ENCODE measurements around the gene PIP5KL1. TPM values are rescaled to one million over a fixed set of nuclear protein-coding genes. Genes with fewer than 3 reads are reported as not detected.
"Not testable (repeated sequence)": the region's sequence is repeated elsewhere in the genome, so short reads cannot be mapped to it uniquely, and the experiment has no call there.

Gene PIP5KL1
- total RNA-seq, 6 donors from 2014 or later: 4.1 to 38.8 (median 10.0) TPM

DNA sequence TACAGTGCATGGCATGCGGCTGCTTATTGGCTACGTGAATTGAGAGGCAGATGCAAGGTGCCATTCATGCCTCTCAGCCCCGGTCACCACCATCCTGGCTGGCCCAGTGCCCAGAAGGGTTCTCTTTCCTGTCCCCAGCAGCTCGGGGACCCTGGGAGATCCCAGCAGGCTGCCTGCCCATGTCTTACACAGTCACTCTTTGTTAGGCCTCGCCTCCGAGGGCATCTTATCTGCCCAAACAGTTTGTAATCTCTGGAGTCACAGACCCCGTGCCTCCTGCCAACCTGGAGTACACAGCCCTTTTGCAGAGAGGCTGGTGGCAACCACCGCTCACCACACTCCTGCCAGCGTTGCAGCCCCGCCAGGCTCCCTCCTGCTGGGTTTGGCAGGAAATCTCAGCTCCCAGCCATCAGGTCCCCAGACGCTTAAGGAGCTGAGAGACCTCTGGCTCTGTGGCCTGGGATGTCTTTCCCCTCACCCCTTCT, 46.1 kb downstream of the PIP5KL1 start:
- 40 to 52% methylated on average over 9 to 11 of the region's 11 CpGs for WGBS, 2 donors
- Histone ChIP-seq H3K4me3 (no peak overlapping the region), H3K36me3 (peaks cover 6 to 42% (median 31%) of the 10 kb centered on the region in 4 donors), H3K4me1 (peaks cover 5 to 21% (median 16%) of the 10 kb centered on the region in 4 donors), H3K27ac (peak overlapping the region in 3 of 4 donors; percentile 6 to 71 (median 68)), H3K27me3 (no peaks in the 10 kb centered on the region), H3K9me3 (no peaks in the 10 kb centered on the region)
- ATAC-seq (ENCODE audit: low FRiP score in 2 of 2): peak in 1 of 2 donors; percentile 34
- no peak for DNase-seq
- TF ChIP-seq, protein P1, sequence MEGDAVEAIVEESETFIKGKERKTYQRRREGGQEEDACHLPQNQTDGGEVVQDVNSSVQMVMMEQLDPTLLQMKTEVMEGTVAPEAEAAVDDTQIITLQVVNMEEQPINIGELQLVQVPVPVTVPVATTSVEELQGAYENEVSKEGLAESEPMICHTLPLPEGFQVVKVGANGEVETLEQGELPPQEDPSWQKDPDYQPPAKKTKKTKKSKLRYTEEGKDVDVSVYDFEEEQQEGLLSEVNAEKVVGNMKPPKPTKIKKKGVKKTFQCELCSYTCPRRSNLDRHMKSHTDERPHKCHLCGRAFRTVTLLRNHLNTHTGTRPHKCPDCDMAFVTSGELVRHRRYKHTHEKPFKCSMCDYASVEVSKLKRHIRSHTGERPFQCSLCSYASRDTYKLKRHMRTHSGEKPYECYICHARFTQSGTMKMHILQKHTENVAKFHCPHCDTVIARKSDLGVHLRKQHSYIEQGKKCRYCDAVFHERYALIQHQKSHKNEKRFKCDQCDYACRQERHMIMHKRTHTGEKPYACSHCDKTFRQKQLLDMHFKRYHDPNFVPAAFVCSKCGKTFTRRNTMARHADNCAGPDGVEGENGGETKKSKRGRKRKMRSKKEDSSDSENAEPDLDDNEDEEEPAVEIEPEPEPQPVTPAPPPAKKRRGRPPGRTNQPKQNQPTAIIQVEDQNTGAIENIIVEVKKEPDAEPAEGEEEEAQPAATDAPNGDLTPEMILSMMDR (IDR thresholded peaks at IDR 0.05): no peak
- no peak for TF ChIP-seq POLR2AphosphoS5 (IDR thresholded peaks at IDR 0.05)
- TF ChIP-seq EP300 (IDR thresholded peaks at IDR 0.05): no peak
- TF ChIP-seq POLR2A (IDR thresholded peaks at IDR 0.05): no peak

DNA sequence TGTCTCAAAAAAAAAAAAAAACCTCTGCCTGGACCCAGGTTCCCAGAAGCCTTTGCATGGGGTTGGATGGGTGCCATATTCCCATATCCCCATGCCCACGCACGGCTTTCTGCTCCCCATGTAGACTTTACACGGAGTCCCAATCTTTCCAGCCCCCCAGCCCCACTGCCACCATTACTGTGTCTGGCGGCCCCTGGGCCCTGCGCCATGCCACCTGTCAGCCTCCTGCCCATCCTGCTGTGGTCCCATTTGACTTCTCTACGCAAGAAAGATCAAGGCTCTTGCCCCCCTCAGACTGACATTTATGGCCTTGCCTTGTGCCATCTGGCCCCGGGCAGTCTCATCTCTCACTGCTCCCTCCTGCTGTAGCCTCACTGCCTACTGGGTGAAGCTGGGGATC, 46.6 kb downstream of the PIP5KL1 start:
- H3K27me3 ChIP-seq: no peaks in the 10 kb centered on the region
- peaks cover 5 to 21% (median 16%) of the 10 kb centered on the region in 4 donors for H3K4me1 ChIP-seq
- ATAC-seq (ENCODE audit: low FRiP score in 2 of 2): no peak
- peak overlapping the region in 3 of 4 donors; percentile 6 to 71 (median 68) for H3K27ac ChIP-seq
- H3K36me3 ChIP-seq: peaks cover 6 to 41% (median 29%) of the 10 kb centered on the region in 4 donors
- H3K9me3 ChIP-seq: no peaks in the 10 kb centered on the region
- 87 to 91% methylated on average over 7 of the region's 7 CpGs for WGBS, 2 donors
- no peak for DNase-seq
- H3K4me3 ChIP-seq: no peak overlapping the region
- TF ChIP-seq POLR2A (IDR thresholded peaks at IDR 0.05) (no peak), EP300 (IDR thresholded peaks at IDR 0.05) (no peak), POLR2AphosphoS5 (IDR thresholded peaks at IDR 0.05) (no peak)
- TF ChIP-seq, protein P1 (IDR thresholded peaks at IDR 0.05): no peak

DNA sequence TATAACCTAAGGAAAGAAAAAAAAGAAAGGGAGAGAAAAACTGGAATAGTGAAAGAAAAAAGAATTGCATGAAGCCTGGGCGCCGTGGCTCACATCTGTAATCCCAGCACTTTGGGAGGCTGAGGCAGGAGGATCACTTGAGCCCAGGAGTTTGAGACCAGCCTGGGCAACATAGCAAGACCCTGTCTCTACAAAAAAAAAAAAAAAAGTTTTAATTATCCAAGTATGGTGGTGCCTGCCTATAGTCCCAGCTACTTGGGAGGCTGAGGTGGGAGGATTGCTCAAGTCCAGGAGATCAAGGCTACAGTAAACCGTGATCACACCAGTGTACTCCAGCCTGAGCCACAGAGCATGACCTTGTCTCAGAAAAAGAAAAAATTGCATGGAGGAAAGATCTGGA, 48.9 kb downstream of the PIP5KL1 start:
- ATAC-seq (ENCODE audit: low FRiP score in 2 of 2); H3K27ac ChIP-seq: not testable (repeated sequence)
- WGBS, 2 donors: 91 to 93% methylated on average over 3 of the region's 3 CpGs

DNA sequence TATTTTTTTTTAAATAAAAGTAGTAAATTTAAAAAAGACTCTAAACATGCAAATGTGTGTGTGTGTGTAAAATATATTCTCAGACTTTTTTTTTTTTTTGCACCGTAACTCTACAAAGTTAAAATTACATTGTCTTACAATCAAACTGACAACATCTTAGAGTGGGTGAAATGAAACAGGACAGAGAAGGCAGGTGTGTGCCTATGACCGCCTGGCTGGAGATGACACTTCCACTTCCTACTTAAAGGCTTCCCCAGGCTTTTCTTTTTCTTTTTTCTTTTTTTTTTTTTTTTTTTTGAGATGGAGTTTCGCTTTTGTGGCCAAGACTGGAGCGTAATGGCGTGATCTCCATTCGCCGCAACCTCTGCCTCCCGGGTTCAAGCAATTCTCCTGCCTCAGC, 50.4 kb downstream of the PIP5KL1 start:
- Histone ChIP-seq H3K27ac (no peak overlapping the region), H3K4me3 (no peak overlapping the region), H3K27me3 (no peaks in the 10 kb centered on the region), H3K4me1 (peaks cover 33 to 48% (median 46%) of the 10 kb centered on the region in 4 donors), H3K36me3 (peaks cover 0 to 5% (median 4%) of the 10 kb centered on the region in 4 donors), H3K9me3 (no peaks in the 10 kb centered on the region)
- TF ChIP-seq EP300 (IDR thresholded peaks at IDR 0.05) (no peak), POLR2AphosphoS5 (IDR thresholded peaks at IDR 0.05) (no peak), POLR2A (IDR thresholded peaks at IDR 0.05) (no peak)
- TF ChIP-seq, protein P1 (IDR thresholded peaks at IDR 0.05): no peak
- no peak for DNase-seq
- WGBS, 2 donors: 71 to 72% methylated on average over 8 of the region's 8 CpGs
- no peak for ATAC-seq (ENCODE audit: low FRiP score in 2 of 2)

More for the DNA sequence above, 48.9 kb downstream of the PIP5KL1 start:
- H3K27me3 ChIP-seq, H3K4me3 ChIP-seq, DNase-seq, H3K9me3 ChIP-seq: not testable (repeated sequence)
- peaks cover 19 to 36% (median 31%) of the 10 kb centered on the region in 4 donors for H3K4me1 ChIP-seq
- peaks cover 3 to 19% (median 13%) of the 10 kb centered on the region in 4 donors for H3K36me3 ChIP-seq

DNA sequence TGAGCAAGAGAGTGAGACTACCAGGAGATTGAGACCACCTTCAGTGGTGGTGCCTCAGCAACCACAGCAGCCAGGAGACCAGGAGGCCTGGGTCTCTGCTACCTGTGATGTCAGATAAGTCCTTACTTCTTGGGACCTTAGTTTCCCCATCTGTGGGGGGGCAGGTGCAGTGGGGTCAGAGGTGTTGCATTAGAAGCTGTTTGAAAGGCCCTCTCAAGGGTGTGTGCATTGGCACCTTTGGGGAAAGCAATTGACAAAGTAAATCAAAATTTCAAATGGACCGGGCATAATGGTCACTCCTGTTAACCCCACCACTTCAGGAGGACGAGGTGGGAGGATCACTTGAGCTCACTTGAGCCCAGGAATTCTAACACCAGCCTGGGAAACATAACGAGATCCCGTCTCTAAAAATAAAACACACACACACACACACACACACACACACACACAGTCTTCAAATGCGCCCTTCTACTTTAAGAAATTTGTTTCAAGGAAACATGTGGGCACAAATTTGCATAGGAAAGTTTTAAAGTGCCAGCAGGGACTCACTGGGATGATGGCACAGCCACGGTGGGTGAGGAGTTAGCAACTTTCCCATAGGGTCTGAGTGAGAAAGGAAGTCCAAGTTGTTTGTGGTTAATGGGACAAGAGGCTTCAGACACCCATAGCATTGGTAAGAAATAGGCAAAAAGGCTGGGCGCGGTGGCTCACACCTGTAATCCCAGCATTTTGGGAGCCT, 51.8 kb downstream of the PIP5KL1 start:
- Histone ChIP-seq H3K9me3 (no peaks in the 10 kb centered on the region), H3K4me1 (peaks cover 40 to 52% (median 49%) of the 10 kb centered on the region in 4 donors), H3K36me3 (no peaks in the 10 kb centered on the region), H3K27me3 (no peaks in the 10 kb centered on the region), H3K4me3 (no peak overlapping the region), H3K27ac (peak overlapping the region in 3 of 4 donors; percentile 80 to 88 (median 85))
- ATAC-seq (ENCODE audit: low FRiP score in 2 of 2) (no peak), DNase-seq (peak in 1 of 2 donors; percentile 38)
- TF ChIP-seq POLR2AphosphoS5 (IDR thresholded peaks at IDR 0.05): no peak
- TF ChIP-seq POLR2A (IDR thresholded peaks at IDR 0.05): no peak
- no peak for TF ChIP-seq EP300 (IDR thresholded peaks at IDR 0.05)
- TF ChIP-seq, protein P1 (IDR thresholded peaks at IDR 0.05): no peak
- 55 to 70% methylated on average over 7 to 8 of the region's 8 CpGs for WGBS, 2 donors
